Fibroblast of the aortic adventitia (primary cell): ENCODE measurements around the gene AP1AR. TPM values are rescaled to one million over a fixed set of nuclear protein-coding genes. Genes with fewer than 3 reads are reported as not detected.

Experiments
- DNase-seq: peaks from one replicate; pipeline ENCODE4 v3.0.0-alpha.2; 2010; ENCODE audit warnings: low read depth
- H3K4me3 ChIP-seq: 2 replicates; pipeline ENCODE4 v1.5.1; 2011; ENCODE audit warnings: low read depth, mild to moderate bottlenecking, control low read depth, low read length, moderate library complexity
- total RNA-seq: library from RNA; depleted of rRNA; stranded (reverse); fragments of >200 nt; gene quantifications from 2 replicates; pipeline ENCODE4 v1.2.3, GENCODE V29; 2012; ENCODE audit warnings: low replicate concordance
- TF ChIP-seq, protein P1 (sequence below): IDR thresholded peaks from 2 replicates; pipeline ENCODE4 v1.5.1; 2011; ENCODE audit warnings: mild to moderate bottlenecking, low read length, control low read depth, inconsistent platforms; ENCODE audit not compliant: insufficient read depth

Gene AP1AR
- total RNA-seq, 1 donor, result 25.8 TPM

GRCh38 chr4:112225157-112225556 lies 6.4 kb upstream of the AP1AR start:
- H3K4me3 ChIP-seq, result no peak overlapping the region
- TF ChIP-seq, protein P1, sequence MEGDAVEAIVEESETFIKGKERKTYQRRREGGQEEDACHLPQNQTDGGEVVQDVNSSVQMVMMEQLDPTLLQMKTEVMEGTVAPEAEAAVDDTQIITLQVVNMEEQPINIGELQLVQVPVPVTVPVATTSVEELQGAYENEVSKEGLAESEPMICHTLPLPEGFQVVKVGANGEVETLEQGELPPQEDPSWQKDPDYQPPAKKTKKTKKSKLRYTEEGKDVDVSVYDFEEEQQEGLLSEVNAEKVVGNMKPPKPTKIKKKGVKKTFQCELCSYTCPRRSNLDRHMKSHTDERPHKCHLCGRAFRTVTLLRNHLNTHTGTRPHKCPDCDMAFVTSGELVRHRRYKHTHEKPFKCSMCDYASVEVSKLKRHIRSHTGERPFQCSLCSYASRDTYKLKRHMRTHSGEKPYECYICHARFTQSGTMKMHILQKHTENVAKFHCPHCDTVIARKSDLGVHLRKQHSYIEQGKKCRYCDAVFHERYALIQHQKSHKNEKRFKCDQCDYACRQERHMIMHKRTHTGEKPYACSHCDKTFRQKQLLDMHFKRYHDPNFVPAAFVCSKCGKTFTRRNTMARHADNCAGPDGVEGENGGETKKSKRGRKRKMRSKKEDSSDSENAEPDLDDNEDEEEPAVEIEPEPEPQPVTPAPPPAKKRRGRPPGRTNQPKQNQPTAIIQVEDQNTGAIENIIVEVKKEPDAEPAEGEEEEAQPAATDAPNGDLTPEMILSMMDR, result no peak
- no peak for DNase-seq

GRCh38 chr4:112230879-112231778 lies 458 bp upstream of the AP1AR start:
- DNase-seq, result peak; percentile 97
- peak overlapping the region; percentile 97 for H3K4me3 ChIP-seq
- TF ChIP-seq, protein P1, result no peak

- peak; percentile 92 for DNase-seq
- H3K4me3 ChIP-seq, result no peak overlapping the region
- TF ChIP-seq, protein P1, result peak; percentile 78
These were observed 3.5 kb downstream of the AP1AR start for GRCh38 chr4:112234952-112235609.

- TF ChIP-seq, protein P1, result no peak
- H3K4me3 ChIP-seq, result no peak overlapping the region
- no peak for DNase-seq
These were observed 4.5 kb downstream of the AP1AR start for GRCh38 chr4:112236040-112236439.

- no peak overlapping the region for H3K4me3 ChIP-seq
- no peak for DNase-seq
- TF ChIP-seq, protein P1, result no peak
These were observed 7.2 kb downstream of the AP1AR start for GRCh38 chr4:112238833-112239232.

GRCh38 chr4:112245383-112245782 lies 13.8 kb downstream of the AP1AR start:
- TF ChIP-seq, protein P1, result peak; percentile 18
- peak; percentile 14 for DNase-seq
- H3K4me3 ChIP-seq, result no peak overlapping the region
